GM12878 (cell line): ENCODE results near the gene IFRD1. TPM values are rescaled to one million over a fixed set of nuclear protein-coding genes. Genes with fewer than 3 reads are reported as not detected.

Experiments
- ATAC-seq: fragments of 200-7000 bp; cut with Tn5 transposase; 3 replicates; pipeline ENCODE4 v1.9.1; 2020; ENCODE audit warnings: mild to moderate bottlenecking, moderate library complexity
- BruUV-seq: library from RNA; stranded (reverse); fragments of 400-500 nt; replicated peaks from 2 replicates; lab custom pipeline; 2021; lab: Mats Ljungman, UMichigan
- CTCF ChIA-PET: fragments of 300-600 bp; sonication (Branson Sonifier 250); formaldehyde crosslinking; extraction: SDS; loops from one replicate; lab custom pipeline; 2021; ENCODE audit warnings: inconsistent platforms; lab: Yijun Ruan, JAX
- POLR2A ChIA-PET: fragments of 350-600 bp; formaldehyde crosslinking; extraction: SDS; loops from one replicate; lab custom pipeline; 2021; ENCODE audit warnings: inconsistent platforms; lab: Charles Lee
- RAD21 ChIA-PET: fragments of 300-600 bp; sonication (Branson Sonifier 250); formaldehyde crosslinking; loops from one replicate; lab custom pipeline; 2023; ENCODE audit warnings: antibody characterized with exemption; ENCODE audit not compliant: unreplicated experiment; lab: Charles Lee
- SMC1A ChIA-PET: fragments of 300-600 bp; sonication (Branson Sonifier 250); formaldehyde crosslinking; loops from one replicate; lab custom pipeline; 2023; ENCODE audit not compliant: unreplicated experiment, uncharacterized antibody; lab: Charles Lee
- DNase-seq: peaks from one replicate; pipeline ENCODE4 v3.0.0-alpha.2; 2011; ENCODE audit warnings: low read depth, low spot score
- FAIRE-seq: peaks from 3 replicates; lab custom pipeline; 2011; peaks lifted over from hg19 to GRCh38; lab: Jason Lieb, UNC
- H2AFZ ChIP-seq: 2 replicates; pipeline ENCODE4 v1.6.0; 2011; ENCODE audit warnings: low read depth, low read length, control low read depth; ENCODE audit not compliant: control insufficient read depth
- H3K27ac ChIP-seq: 2 replicates; pipeline ENCODE4 v1.5.1; 2011; ENCODE audit warnings: control low read depth; ENCODE audit not compliant: control insufficient read depth, insufficient read depth
- H3K27me3 ChIP-seq, 2 experiments: replicated peaks in 1 of 2; 2 replicates each; pipeline versions ENCODE4 v1.6.0 to v1.6.1; 2011; ENCODE audit warnings: low read length in 1 of 2; ENCODE audit not compliant: control insufficient read depth in 2 of 2, insufficient read depth in 2 of 2
- H3K36me3 ChIP-seq, 2 experiments: 2 replicates each; pipeline ENCODE4 v1.5.1; 2011; ENCODE audit warnings: low read length in 1 of 2; ENCODE audit not compliant: control insufficient read depth in 2 of 2, insufficient read depth in 2 of 2
- H3K4me1 ChIP-seq: 2 replicates; pipeline ENCODE4 v1.6.1; 2011; ENCODE audit warnings: mild to moderate bottlenecking, low read length, moderate library complexity, mixed read lengths; ENCODE audit not compliant: control insufficient read depth, insufficient read depth
- H3K4me2 ChIP-seq: 2 replicates; pipeline ENCODE4 v1.6.0; 2011; ENCODE audit warnings: control low read depth; ENCODE audit not compliant: control insufficient read depth, insufficient read depth
- H3K4me3 ChIP-seq: fragments of 200-600 bp; sonication (generic); 2 replicates; pipeline ENCODE4 v1.5.1; 2016
- H3K79me2 ChIP-seq: 2 replicates; pipeline ENCODE4 v1.6.0; 2011; ENCODE audit warnings: low read length; ENCODE audit not compliant: control insufficient read depth, insufficient read depth
- H3K9ac ChIP-seq: 2 replicates; pipeline ENCODE4 v1.8.0; 2011; ENCODE audit warnings: low read length, control low read depth, mixed read lengths; ENCODE audit not compliant: control insufficient read depth, insufficient read depth
- H3K9me3 ChIP-seq: replicated peaks from 3 replicates; pipeline ENCODE4 v1.5.1; 2011; ENCODE audit warnings: mild to moderate bottlenecking, low read length; ENCODE audit not compliant: control insufficient read depth, insufficient read depth
- H4K20me1 ChIP-seq: 2 replicates; pipeline ENCODE4 v1.6.0; 2011; ENCODE audit not compliant: control insufficient read depth, insufficient read depth
- CBX3 ChIP-seq: fragments of 200-600 bp; sonication (generic); IDR thresholded peaks from 2 replicates; pipeline ENCODE4 v1.6.1; 2016; ENCODE audit warnings: low read depth, borderline replicate concordance
- GABPA ChIP-seq: IDR thresholded peaks from 2 replicates; pipeline ENCODE4 v1.6.1; 2014; ENCODE audit warnings: antibody characterized with exemption, low read depth, mild to moderate bottlenecking, inconsistent platforms
- IRF5 ChIP-seq: fragments of 450-650 bp; IDR thresholded peaks from 2 replicates; pipeline ENCODE4 v1.6.1; 2017; ENCODE audit warnings: borderline replicate concordance
- JUND ChIP-seq: IDR thresholded peaks from 2 replicates; pipeline ENCODE4 v1.6.1; 2012; ENCODE audit warnings: low read depth, mild to moderate bottlenecking, low read length, improper control_type of control experiment, moderate library complexity
- MTA3 ChIP-seq: IDR thresholded peaks from 2 replicates; pipeline ENCODE4 v1.6.1; 2012; ENCODE audit warnings: low read length, inconsistent platforms, borderline replicate concordance
- MXI1 ChIP-seq: fragments of 150-350 bp; IDR thresholded peaks from 2 replicates; pipeline ENCODE4 v1.6.1; 2011; ENCODE audit warnings: low read depth, mild to moderate bottlenecking, inconsistent platforms, low read length, improper control_type of control experiment
- PRDM15 ChIP-seq: fragments of 450-650 bp; formaldehyde crosslinking; IDR thresholded peaks from 2 replicates; pipeline ENCODE4 v1.4.0; 2020; ENCODE audit warnings: mild to moderate bottlenecking, moderate library complexity
- SMC3 ChIP-seq: IDR thresholded peaks from 2 replicates; pipeline ENCODE4 v1.6.1; 2011; ENCODE audit warnings: low read length, improper control_type of control experiment, borderline replicate concordance
- WGBS: methylation state at CpG from one replicate; pipeline ENCODE4 v1.1.6; 2016; ENCODE audit warnings: low lambda C conversion rate; ENCODE audit not compliant: insufficient replicate concordance, insufficient coverage; ENCODE audit errors: missing lambda C conversion rate; 5-methylcytosine and 5-hydroxymethylcytosine counted together
- in situ Hi-C: fragments of 300-500 bp; cut with MboI; formaldehyde crosslinking; loops from 9 replicates; pipeline ENCODE4 v1.14.3; 2018; ENCODE audit warnings: mixed read lengths
- intact Hi-C: fragments of 100-400 bp; cut with micrococcal nuclease; formaldehyde crosslinking; loops from one replicate; pipeline ENCODE4 v1.14.2; 2022; ENCODE audit not compliant: unreplicated experiment
- polyA plus RNA-seq, 11 experiments: library from polyadenylated mRNA; depleted of rRNA in 4 of 11; unstranded in 6 of 11; stranded (reverse) in 5 of 11; fragments of >200 nt; fragmentation: Nextera tagmentation in 4 of 11; fragmentation: Illumina TruSeq in 1 of 11; extraction: Ambion mirVana in 4 of 11; extraction: Trizol in 1 of 11; gene quantifications; 1 replicate in 1 of 11; 2 replicates in 10 of 11; pipeline versions ENCODE4 v1.2.1 to v1.2.3, GENCODE V29; 2011 to 2016; ENCODE audit warnings: inconsistent platforms in 2 of 11, missing spikeins in 2 of 11, low read depth in 1 of 11
- total RNA-seq, 4 experiments: library from RNA; depleted of rRNA in 3 of 4; stranded (reverse); fragments of >200 nt in 3 of 4; fragmentation: Illumina TruSeq in 1 of 4; extraction: Trizol in 1 of 4; gene quantifications; 2 replicates each; pipeline versions ENCODE4 v1.2.1 to v1.2.3, GENCODE V29; 2013 to 2021
- TF ChIP-seq, protein P1 (sequence below): fragments of 450-650 bp; formaldehyde crosslinking; IDR thresholded peaks from 2 replicates; pipeline ENCODE4 v1.5.0; 2022; ENCODE audit warnings: mild to moderate bottlenecking, missing genetic modification characterization
- TF ChIP-seq, protein P2 (sequence below): IDR thresholded peaks from 2 replicates; pipeline ENCODE4 v1.6.1; 2011; ENCODE audit warnings: low read depth, low read length, improper control_type of control experiment, borderline replicate concordance

The IFRD1 gene
- total and polyA plus RNA-seq, 10 of the 15 experiments (the other 5 are each of a cell fraction or from before 2014, with no cell fraction given) = 9.6 to 31.1 (median 19.9) TPM

DNA sequence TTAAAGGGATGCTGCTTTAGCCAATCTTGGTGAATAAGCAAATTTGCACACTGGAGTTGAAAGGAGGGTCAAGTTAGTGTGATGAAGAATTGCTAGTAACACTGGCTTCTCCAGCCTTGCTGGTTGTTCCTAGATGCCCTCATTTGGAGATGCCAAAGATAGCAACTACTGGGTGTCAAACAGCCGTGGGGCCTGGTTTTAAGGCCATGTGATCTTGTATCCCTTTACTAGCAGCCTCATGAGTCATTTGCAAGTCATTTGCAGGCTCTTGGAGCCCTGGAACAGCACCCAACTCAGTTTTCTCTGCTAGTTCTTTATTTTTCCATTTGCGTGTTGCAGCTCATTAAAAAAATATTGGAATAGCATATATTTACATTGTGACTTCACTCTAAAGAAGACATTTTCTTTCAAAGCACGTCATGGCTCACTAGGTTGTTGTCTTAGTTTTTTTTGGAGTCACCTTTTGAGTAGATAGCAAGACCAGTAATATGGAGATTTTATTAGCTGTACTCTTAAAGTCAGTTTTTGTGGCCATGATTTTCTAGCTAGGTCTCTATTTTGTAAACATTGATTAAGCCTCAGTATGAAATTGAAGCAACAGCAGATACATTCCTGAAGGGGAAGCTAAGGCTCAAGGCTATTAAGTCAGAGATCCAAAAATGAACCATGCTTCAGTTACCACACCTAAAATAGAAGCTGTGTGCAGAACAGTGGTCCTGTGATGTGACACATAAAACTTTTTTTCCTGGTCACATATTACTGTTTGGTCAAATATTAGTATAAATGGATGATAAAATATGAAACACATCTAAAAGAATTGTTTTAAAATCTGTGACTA is 31.8 kb downstream of the IFRD1 start:
- ChIA-PET POLR2A (interaction anchor here (0.7 kb wide), 1 partner anchor 60 kb away, joined by 3 read pairs; no protein-coding TSS in a partner anchor), CTCF (interaction anchor here (0.6 to 2.6 kb wide), 6 partner anchors 14 to 467 kb away, joined by 3 to 16 read pairs (median 4); no protein-coding TSS in a partner anchor)
- in situ Hi-C loops = no loop called here

More for the DNA sequence above, 31.8 kb downstream of the IFRD1 start:
- TF ChIP-seq, protein P1, sequence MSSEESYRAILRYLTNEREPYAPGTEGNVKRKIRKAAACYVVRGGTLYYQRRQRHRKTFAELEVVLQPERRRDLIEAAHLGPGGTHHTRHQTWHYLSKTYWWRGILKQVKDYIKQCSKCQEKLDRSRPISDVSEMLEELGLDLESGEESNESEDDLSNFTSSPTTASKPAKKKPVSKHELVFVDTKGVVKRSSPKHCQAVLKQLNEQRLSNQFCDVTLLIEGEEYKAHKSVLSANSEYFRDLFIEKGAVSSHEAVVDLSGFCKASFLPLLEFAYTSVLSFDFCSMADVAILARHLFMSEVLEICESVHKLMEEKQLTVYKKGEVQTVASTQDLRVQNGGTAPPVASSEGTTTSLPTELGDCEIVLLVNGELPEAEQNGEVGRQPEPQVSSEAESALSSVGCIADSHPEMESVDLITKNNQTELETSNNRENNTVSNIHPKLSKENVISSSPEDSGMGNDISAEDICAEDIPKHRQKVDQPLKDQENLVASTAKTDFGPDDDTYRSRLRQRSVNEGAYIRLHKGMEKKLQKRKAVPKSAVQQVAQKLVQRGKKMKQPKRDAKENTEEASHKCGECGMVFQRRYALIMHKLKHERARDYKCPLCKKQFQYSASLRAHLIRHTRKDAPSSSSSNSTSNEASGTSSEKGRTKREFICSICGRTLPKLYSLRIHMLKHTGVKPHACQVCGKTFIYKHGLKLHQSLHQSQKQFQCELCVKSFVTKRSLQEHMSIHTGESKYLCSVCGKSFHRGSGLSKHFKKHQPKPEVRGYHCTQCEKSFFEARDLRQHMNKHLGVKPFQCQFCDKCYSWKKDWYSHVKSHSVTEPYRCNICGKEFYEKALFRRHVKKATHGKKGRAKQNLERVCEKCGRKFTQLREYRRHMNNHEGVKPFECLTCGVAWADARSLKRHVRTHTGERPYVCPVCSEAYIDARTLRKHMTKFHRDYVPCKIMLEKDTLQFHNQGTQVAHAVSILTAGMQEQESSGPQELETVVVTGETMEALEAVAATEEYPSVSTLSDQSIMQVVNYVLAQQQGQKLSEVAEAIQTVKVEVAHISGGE (CRISPR knock-in tag) = no peak
- TF ChIP-seq SMC3 = no peak
- no peak for TF ChIP-seq MTA3
- no peak for TF ChIP-seq CBX3
- TF ChIP-seq, protein P2, sequence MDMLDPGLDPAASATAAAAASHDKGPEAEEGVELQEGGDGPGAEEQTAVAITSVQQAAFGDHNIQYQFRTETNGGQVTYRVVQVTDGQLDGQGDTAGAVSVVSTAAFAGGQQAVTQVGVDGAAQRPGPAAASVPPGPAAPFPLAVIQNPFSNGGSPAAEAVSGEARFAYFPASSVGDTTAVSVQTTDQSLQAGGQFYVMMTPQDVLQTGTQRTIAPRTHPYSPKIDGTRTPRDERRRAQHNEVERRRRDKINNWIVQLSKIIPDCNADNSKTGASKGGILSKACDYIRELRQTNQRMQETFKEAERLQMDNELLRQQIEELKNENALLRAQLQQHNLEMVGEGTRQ = no peak
- no peak for TF ChIP-seq IRF5
- TF ChIP-seq MXI1 = no peak
- TF ChIP-seq PRDM15 = no peak
- TF ChIP-seq GABPA = no peak
- no peak for TF ChIP-seq JUND
- Histone ChIP-seq H3K36me3 (peaks cover 0 to 6% of the 10 kb centered on the region in 2 experiments; a peak in 2 of 4 replicates), H4K20me1 (no peaks in the 10 kb centered on the region), H2AFZ (no peak overlapping the region), H3K4me1 (no peaks in the 10 kb centered on the region), H3K79me2 (no peaks in the 10 kb centered on the region), H3K9ac (no peak overlapping the region), H3K9me3 (no peaks in the 10 kb centered on the region), H3K27ac (no peak overlapping the region), H3K27me3 (no peaks in the 10 kb centered on the region), H3K4me2 (no peak overlapping the region), H3K4me3 (no peak overlapping the region)
- RAD21 ChIA-PET = interaction anchor here (0.7 to 1.7 kb wide), 2 partner anchors 14 to 1157 kb away, joined by 3 to 5 read pairs; no protein-coding TSS in a partner anchor
- intact Hi-C loops = no loop called here
- 43% methylated on average over 3 of the region's 3 CpGs for WGBS
- no TSS peak for BruUV-seq
- FAIRE-seq (no peak), DNase-seq (no peak), ATAC-seq (no peak)
- SMC1A ChIA-PET = interaction anchor here (0.9 to 2.4 kb wide), 6 partner anchors 11 to 30 kb away, joined by 3 to 7 read pairs (median 4); no protein-coding TSS in a partner anchor
